GM19035 (cell line): Measurements from ENCODE around the gene PCNT.

ENCODE experiments used
- ATAC-seq: cut with Tn5 transposase; IDR thresholded peaks from one replicate; pipeline ENCODE4 v1.9.1; 2021; ENCODE audit not compliant: unreplicated experiment

The PCNT gene

GRCh38 chr21:46377789-46378188 is 53.8 kb downstream of the PCNT start:
- no peak for ATAC-seq

GRCh38 chr21:46379105-46379504 is 55.1 kb downstream of the PCNT start:
- ATAC-seq: no peak

GRCh38 chr21:46379691-46380090 is 55.7 kb downstream of the PCNT start:
- ATAC-seq: no peak

- ATAC-seq: no peak
Observed at GRCh38 chr21:46381541-46381940, 57.6 kb downstream of the PCNT start.

- ATAC-seq: no peak
Observed at GRCh38 chr21:46384556-46384955, 60.6 kb downstream of the PCNT start.

- ATAC-seq: no peak
Observed at GRCh38 chr21:46385846-46386733, 62.1 kb downstream of the PCNT start.

- no peak for ATAC-seq
Observed at GRCh38 chr21:46386734-46387088, 62.8 kb downstream of the PCNT start.

- no peak for ATAC-seq
Observed at GRCh38 chr21:46388206-46388880, 64.4 kb downstream of the PCNT start.

GRCh38 chr21:46388896-46389295 is 64.9 kb downstream of the PCNT start:
- no peak for ATAC-seq

- ATAC-seq: no peak
Observed at GRCh38 chr21:46390603-46391545, 66.9 kb downstream of the PCNT start.

GRCh38 chr21:46391773-46392172 is 67.8 kb downstream of the PCNT start:
- no peak for ATAC-seq

GRCh38 chr21:46392921-46393320 is 69.0 kb downstream of the PCNT start:
- no peak for ATAC-seq

- no peak for ATAC-seq
Observed at GRCh38 chr21:46393451-46393940, 69.5 kb downstream of the PCNT start.

GRCh38 chr21:46393941-46394594 is 70.1 kb downstream of the PCNT start:
- no peak for ATAC-seq

GRCh38 chr21:46394595-46395104 is 70.7 kb downstream of the PCNT start:
- no peak for ATAC-seq

- no peak for ATAC-seq
Observed at GRCh38 chr21:46397211-46397905, 73.4 kb downstream of the PCNT start.

GRCh38 chr21:46397993-46398392 is 74.0 kb downstream of the PCNT start:
- no peak for ATAC-seq

GRCh38 chr21:46399129-46399528 is 75.2 kb downstream of the PCNT start:
- ATAC-seq: no peak

GRCh38 chr21:46399686-46400085 is 75.7 kb downstream of the PCNT start:
- no peak for ATAC-seq
